GM18873 (cell line): ENCODE results near the gene SDC4.

Experiments used
- ATAC-seq: cut with Tn5 transposase; IDR thresholded peaks from one replicate; pipeline ENCODE4 v1.9.1; 2021; ENCODE audit warnings: mild to moderate bottlenecking, moderate library complexity, moderate number of reproducible peaks; ENCODE audit not compliant: unreplicated experiment, low FRiP score

The SDC4 gene

GRCh38 chr20:45301824-45302271 lies 46.4 kb downstream of the SDC4 start:
- no peak for ATAC-seq

- no peak for ATAC-seq
Observed at GRCh38 chr20:45300961-45301360, 47.3 kb downstream of the SDC4 start.

- ATAC-seq = no peak
Observed at GRCh38 chr20:45299786-45300185, 48.4 kb downstream of the SDC4 start.

- no peak for ATAC-seq
Observed at GRCh38 chr20:45297786-45298497, 50.3 kb downstream of the SDC4 start.

GRCh38 chr20:45294659-45295058 lies 53.6 kb downstream of the SDC4 start:
- ATAC-seq = no peak

GRCh38 chr20:45294003-45294368 lies 54.2 kb downstream of the SDC4 start:
- ATAC-seq = no peak

- no peak for ATAC-seq
Observed at GRCh38 chr20:45293041-45294002, 54.9 kb downstream of the SDC4 start.

GRCh38 chr20:45292343-45292742 lies 55.9 kb downstream of the SDC4 start:
- no peak for ATAC-seq

- ATAC-seq = no peak
Observed at GRCh38 chr20:45291526-45291925, 56.7 kb downstream of the SDC4 start.

- no peak for ATAC-seq
Observed at GRCh38 chr20:45290677-45291355, 57.4 kb downstream of the SDC4 start.

GRCh38 chr20:45289942-45290676 lies 58.1 kb downstream of the SDC4 start:
- ATAC-seq = no peak

GRCh38 chr20:45288860-45289259 lies 59.4 kb downstream of the SDC4 start:
- no peak for ATAC-seq

GRCh38 chr20:45288376-45288775 lies 59.8 kb downstream of the SDC4 start:
- no peak for ATAC-seq

- ATAC-seq = no peak
Observed at GRCh38 chr20:45283551-45284057, 64.6 kb downstream of the SDC4 start.

- ATAC-seq = no peak
Observed at GRCh38 chr20:45282700-45283550, 65.3 kb downstream of the SDC4 start.

- no peak for ATAC-seq
Observed at GRCh38 chr20:45279992-45280391, 68.2 kb downstream of the SDC4 start.

GRCh38 chr20:45275338-45275737 lies 72.9 kb downstream of the SDC4 start:
- no peak for ATAC-seq
